Heart left ventricle (tissue), 13 donors: ENCODE data around the gene SH3YL1.

Experiments used
- POLR2A ChIP-seq, 2 donors: fragments of 450-650 bp; IDR thresholded peaks; one replicate each; pipeline ENCODE4 v1.6.1; 2017; ENCODE audit warnings: antibody characterized with exemption in 2 of 2, mild to moderate bottlenecking in 2 of 2, moderate library complexity in 2 of 2
- TF ChIP-seq, protein P1 (sequence below), 12 donors: fragments of 200-600 bp; sonication (generic) in 4 of 12; IDR thresholded peaks; one replicate each; pipeline versions ENCODE4 v1.5.0 to v1.8.0; 2018 to 2022; ENCODE audit warnings: antibody characterized with exemption in 12 of 12, mild to moderate bottlenecking in 5 of 12
- donor health status: ischemic (EF 13 %, LVEDD 7.1; RV severe dilation, severe dysfunction).
- donor health status: DM: no; HTN: yes; CAD: no.
- donor health status: DM: no; HTN: no; CAD: no.
- donor health status: ischemic (EF 25% LVEDD 6.9; RV normal size, moderate dysfunction).
- donor health status: ischemic (EF 25% LVEDD 5.7; RV mildly dilated, moderate dysfunction).
- donor health status: ischemic (EF 35%, LVEDD 5.7; RV mildly dilated, moderate dysfunction).
- donor health status: nonischemic (EF 11% LVEDD 7.7; RV severe dilation, severe dysfunction).
- donor health status: DM: yes; HTN: yes; CAD: no.
- donor health status: PGD.
- donor health status: ischemic (EF 29% LVEDD 5.4; RV normal size, mild dysfunction).
- donor health status: nonischemic (EF 23%, LVEDD 6.1; RV moderate dilation, normal function).

DNA sequence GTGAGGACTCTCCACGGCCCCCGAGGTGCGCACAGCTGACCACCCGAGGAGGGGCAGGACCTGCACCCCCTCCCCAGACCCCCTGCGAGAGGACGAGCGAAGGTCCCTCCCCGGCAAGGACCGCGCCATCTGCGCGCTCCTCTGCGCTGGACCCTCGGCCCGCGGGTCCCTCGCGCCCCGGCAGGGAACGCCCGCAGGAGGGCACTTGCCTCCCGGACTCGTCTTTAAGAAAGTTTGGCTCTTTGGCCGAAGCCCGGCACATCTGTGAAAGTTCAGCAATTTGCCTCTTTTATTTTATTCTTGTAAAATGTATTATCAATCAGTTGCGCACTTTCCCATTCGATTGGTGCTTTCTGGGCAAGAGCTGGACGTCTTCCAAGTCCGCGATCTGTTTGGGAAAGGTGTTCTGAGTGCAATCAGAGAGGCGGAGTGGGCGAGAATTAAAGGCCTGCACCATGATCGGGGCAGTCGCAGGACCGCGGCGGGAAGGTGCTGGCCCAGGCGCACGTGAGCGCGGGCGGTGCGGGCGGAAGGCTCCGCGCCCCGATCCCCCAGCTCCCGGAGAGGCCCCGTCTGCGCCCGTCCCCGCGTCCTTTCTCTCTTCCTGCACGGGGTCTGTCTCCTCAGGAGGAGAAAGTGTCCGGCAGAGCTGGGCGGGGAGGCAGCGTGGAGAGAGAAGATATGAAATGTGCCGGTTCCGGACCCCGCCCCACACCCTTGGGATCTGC is 25.7 kb upstream of the SH3YL1 start:
- TF ChIP-seq, protein P1, sequence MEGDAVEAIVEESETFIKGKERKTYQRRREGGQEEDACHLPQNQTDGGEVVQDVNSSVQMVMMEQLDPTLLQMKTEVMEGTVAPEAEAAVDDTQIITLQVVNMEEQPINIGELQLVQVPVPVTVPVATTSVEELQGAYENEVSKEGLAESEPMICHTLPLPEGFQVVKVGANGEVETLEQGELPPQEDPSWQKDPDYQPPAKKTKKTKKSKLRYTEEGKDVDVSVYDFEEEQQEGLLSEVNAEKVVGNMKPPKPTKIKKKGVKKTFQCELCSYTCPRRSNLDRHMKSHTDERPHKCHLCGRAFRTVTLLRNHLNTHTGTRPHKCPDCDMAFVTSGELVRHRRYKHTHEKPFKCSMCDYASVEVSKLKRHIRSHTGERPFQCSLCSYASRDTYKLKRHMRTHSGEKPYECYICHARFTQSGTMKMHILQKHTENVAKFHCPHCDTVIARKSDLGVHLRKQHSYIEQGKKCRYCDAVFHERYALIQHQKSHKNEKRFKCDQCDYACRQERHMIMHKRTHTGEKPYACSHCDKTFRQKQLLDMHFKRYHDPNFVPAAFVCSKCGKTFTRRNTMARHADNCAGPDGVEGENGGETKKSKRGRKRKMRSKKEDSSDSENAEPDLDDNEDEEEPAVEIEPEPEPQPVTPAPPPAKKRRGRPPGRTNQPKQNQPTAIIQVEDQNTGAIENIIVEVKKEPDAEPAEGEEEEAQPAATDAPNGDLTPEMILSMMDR (IDR thresholded peaks at IDR 0.05) = no peak
- no peak for TF ChIP-seq POLR2A (IDR thresholded peaks at IDR 0.05)
